LNCAP (cell line): ENCODE results near the gene PRODH.

Source experiments
- TF ChIP-seq, protein P1 (sequence below): fragments of 450-650 bp; IDR thresholded peaks from 2 replicates; pipeline ENCODE4 v1.5.1; 2017; ENCODE audit warnings: mild to moderate bottlenecking

PRODH gene

GRCh38 chr22:18935889-18936529 is at the start of gene PRODH:
Gene PRODH, minus strand, starts transcription at chr22:18936293. Its CDS starts 6 bp downstream, at chr22:18936287.
- TF ChIP-seq, protein P1, sequence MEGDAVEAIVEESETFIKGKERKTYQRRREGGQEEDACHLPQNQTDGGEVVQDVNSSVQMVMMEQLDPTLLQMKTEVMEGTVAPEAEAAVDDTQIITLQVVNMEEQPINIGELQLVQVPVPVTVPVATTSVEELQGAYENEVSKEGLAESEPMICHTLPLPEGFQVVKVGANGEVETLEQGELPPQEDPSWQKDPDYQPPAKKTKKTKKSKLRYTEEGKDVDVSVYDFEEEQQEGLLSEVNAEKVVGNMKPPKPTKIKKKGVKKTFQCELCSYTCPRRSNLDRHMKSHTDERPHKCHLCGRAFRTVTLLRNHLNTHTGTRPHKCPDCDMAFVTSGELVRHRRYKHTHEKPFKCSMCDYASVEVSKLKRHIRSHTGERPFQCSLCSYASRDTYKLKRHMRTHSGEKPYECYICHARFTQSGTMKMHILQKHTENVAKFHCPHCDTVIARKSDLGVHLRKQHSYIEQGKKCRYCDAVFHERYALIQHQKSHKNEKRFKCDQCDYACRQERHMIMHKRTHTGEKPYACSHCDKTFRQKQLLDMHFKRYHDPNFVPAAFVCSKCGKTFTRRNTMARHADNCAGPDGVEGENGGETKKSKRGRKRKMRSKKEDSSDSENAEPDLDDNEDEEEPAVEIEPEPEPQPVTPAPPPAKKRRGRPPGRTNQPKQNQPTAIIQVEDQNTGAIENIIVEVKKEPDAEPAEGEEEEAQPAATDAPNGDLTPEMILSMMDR, result no peak

GRCh38 chr22:18985780-18986179 is 49.7 kb upstream of the PRODH start:
- TF ChIP-seq, protein P1, result no peak

GRCh38 chr22:18984564-18984963 is 48.5 kb upstream of the PRODH start:
- TF ChIP-seq, protein P1, result no peak

GRCh38 chr22:18983120-18983651 is 47.1 kb upstream of the PRODH start:
- TF ChIP-seq, protein P1, result no peak

GRCh38 chr22:18980829-18981228 is 44.7 kb upstream of the PRODH start:
- TF ChIP-seq, protein P1, result no peak

GRCh38 chr22:18979957-18980356 is 43.9 kb upstream of the PRODH start:
- TF ChIP-seq, protein P1, result no peak

DNA sequence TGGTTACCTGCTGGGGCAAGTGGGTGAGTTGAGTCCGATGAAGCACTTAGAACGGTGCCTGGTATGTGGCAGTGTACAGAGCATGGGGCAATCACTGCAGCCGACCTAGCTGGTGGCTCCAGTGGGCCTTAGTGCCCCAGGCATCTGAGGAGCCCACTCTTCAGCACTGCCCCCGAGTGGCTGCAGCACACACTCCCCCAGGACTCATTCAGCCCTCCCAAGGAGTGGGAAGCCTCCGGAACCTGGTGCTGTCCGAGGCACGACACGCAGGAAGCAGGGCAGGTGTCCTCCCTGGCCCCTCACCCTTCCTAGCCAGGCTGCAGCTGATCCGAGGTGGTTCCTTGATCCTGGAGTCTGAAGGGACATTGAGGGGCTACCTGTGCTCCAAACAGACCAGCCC is 42.4 kb upstream of the PRODH start:
- TF ChIP-seq, protein P1, result no peak
